ENCODE data around the gene MEGF6. TPM values are rescaled to one million over a fixed set of nuclear protein-coding genes. Genes with fewer than 3 reads are reported as not detected.

The MEGF6 gene
- total RNA-seq, 2 experiments from 2014 or later = 2.0 to 2.5 TPM

GRCh38 chr1:3488432-3488831 is 122.9 kb downstream of the MEGF6 start:
- ChIA-PET POLR2A (no interaction called here), CTCF (interaction anchor here (1.0 to 4.7 kb wide), 3 partner anchors 35 to 133 kb away, joined by 3 to 28 read pairs (median 5); no protein-coding TSS in a partner anchor)
- no peak for DNase-seq
- no peak for TF ChIP-seq CTCF (IDR thresholded peaks at IDR 0.05)
- Mint-ChIP-seq H3K27ac (no peak overlapping the region), H3K27me3 (peaks cover 1% of the 10 kb centered on the region), H3K4me1 (ENCODE audit: low read depth) (peaks cover 3% of the 10 kb centered on the region), H3K36me3 (ENCODE audit: low read depth) (no peaks in the 10 kb centered on the region), H3K4me3 (no peak overlapping the region), H3K9me3 (peaks cover 15% of the 10 kb centered on the region)
- intact Hi-C loops (cut with micrococcal nuclease) = no loop called here
- ATAC-seq = no peak

DNA sequence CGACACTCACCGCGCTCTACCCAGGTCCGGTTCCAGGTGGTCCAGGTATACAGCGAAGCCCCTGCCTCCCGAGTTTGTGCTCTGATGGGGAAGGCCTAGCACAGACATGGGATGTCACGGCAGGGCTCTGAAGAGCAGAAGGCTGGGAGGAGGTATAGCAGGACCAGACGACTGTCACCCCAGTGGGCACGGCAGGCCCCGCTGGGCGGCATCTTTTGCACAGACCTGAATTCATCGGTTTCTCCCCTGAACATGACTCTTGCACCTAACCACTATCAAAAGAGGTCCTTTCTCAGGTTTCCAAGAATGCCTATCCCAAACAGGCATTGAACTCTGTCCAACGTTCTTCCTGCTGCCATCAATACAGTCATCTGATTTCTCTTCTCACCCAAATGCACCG is 126.3 kb downstream of the MEGF6 start:
- ChIA-PET POLR2A (no interaction called here), CTCF (interaction anchor here (0.6 to 3.1 kb wide), 3 partner anchors 32 to 266 kb away, joined by 3 to 30 read pairs (median 3); no protein-coding TSS in a partner anchor)
- Mint-ChIP-seq H3K27me3 (peaks cover 1% of the 10 kb centered on the region), H3K4me1 (ENCODE audit: low read depth) (no peaks in the 10 kb centered on the region), H3K9me3 (peaks cover 15% of the 10 kb centered on the region), H3K36me3 (ENCODE audit: low read depth) (no peaks in the 10 kb centered on the region), H3K27ac (no peak overlapping the region), H3K4me3 (no peak overlapping the region)
- ATAC-seq = no peak
- no peak for DNase-seq
- no peak for TF ChIP-seq CTCF (IDR thresholded peaks at IDR 0.05)
- intact Hi-C loops (cut with micrococcal nuclease) = no loop called here

GRCh38 chr1:3483801-3484444 is 127.4 kb downstream of the MEGF6 start:
- Mint-ChIP-seq H3K36me3 (ENCODE audit: low read depth) (no peaks in the 10 kb centered on the region), H3K27ac (no peak overlapping the region), H3K4me3 (no peak overlapping the region), H3K27me3 (peaks cover 1% of the 10 kb centered on the region), H3K4me1 (ENCODE audit: low read depth) (no peaks in the 10 kb centered on the region), H3K9me3 (peaks cover 12% of the 10 kb centered on the region)
- TF ChIP-seq CTCF (IDR thresholded peaks at IDR 0.05) = peak; percentile 92
- intact Hi-C loops (cut with micrococcal nuclease) = loop anchor here (2.0 kb wide), 1 partner anchor 31 kb away; no protein-coding TSS in a partner anchor
- POLR2A ChIA-PET = interaction anchor here (0.6 kb wide), 1 partner anchor 31 kb away, joined by 3 read pairs; no protein-coding TSS in a partner anchor
- peak; percentile 58 for DNase-seq
- ATAC-seq = peak; percentile 73
- CTCF ChIA-PET = interaction anchor here (3.1 kb wide), 1 partner anchor 31 kb away, joined by 30 read pairs; no protein-coding TSS in a partner anchor

- no peak overlapping the region for H3K4me3 Mint-ChIP-seq
- DNase-seq (no peak), ATAC-seq (no peak)
- ChIA-PET CTCF (interaction anchor here (2.2 kb wide), 1 partner anchor 31 kb away, joined by 15 read pairs; no protein-coding TSS in a partner anchor), POLR2A (no interaction called here)
- H3K27ac Mint-ChIP-seq = no peak overlapping the region
- no peaks in the 10 kb centered on the region for H3K36me3 Mint-ChIP-seq (ENCODE audit: low read depth)
- no peak for TF ChIP-seq CTCF (IDR thresholded peaks at IDR 0.05)
- peaks cover 1% of the 10 kb centered on the region for H3K27me3 Mint-ChIP-seq
- no peaks in the 10 kb centered on the region for H3K4me1 Mint-ChIP-seq (ENCODE audit: low read depth)
- intact Hi-C loops (cut with micrococcal nuclease) = loop anchor here (2.0 kb wide), 1 partner anchor 31 kb away; no protein-coding TSS in a partner anchor
- H3K9me3 Mint-ChIP-seq = peaks cover 7% of the 10 kb centered on the region
Measured at GRCh38 chr1:3483380-3483779, 127.9 kb downstream of the MEGF6 start.

DNA sequence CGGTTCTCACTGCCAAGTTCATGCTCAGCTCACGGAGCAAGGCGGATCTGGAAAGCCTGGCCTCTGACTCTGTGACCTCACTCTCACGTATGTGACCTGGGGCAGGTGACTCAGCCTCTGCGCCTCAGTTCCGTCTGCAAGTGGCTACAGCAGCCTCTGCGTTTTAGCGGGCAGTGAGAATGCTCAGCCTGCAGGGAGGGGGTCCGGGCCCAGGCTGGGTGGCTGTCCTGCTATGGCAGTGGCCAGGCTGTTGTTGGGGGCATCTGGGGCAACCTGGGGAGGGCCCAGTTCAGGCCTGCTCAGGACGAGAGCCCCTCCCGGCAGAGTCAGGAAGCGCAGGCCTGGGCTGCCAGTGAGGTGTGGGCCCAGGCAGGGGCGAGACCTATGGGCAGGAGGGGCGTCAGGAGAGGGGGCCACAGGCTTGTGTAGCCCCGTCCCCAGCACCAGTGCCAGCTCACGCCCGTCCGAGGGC is 128.9 kb downstream of the MEGF6 start:
- no peaks in the 10 kb centered on the region for H3K4me1 Mint-ChIP-seq (ENCODE audit: low read depth)
- DNase-seq (peak; percentile 35), ATAC-seq (peak; percentile 59)
- peaks cover 2% of the 10 kb centered on the region for H3K9me3 Mint-ChIP-seq
- H3K27ac Mint-ChIP-seq = no peak overlapping the region
- POLR2A ChIA-PET = no interaction called here
- peaks cover 1% of the 10 kb centered on the region for H3K27me3 Mint-ChIP-seq
- intact Hi-C loops (cut with micrococcal nuclease) = loop anchor here (2.0 kb wide), 1 partner anchor 30 kb away; no protein-coding TSS in a partner anchor
- no peak overlapping the region for H3K4me3 Mint-ChIP-seq
- CTCF ChIA-PET = interaction anchor here (1.7 to 2.2 kb wide), 2 partner anchors 9 to 30 kb away, joined by 6 to 15 read pairs; no protein-coding TSS in a partner anchor
- TF ChIP-seq CTCF (IDR thresholded peaks at IDR 0.05) = peak; percentile 60
- no peaks in the 10 kb centered on the region for H3K36me3 Mint-ChIP-seq (ENCODE audit: low read depth)

Data from activated CD8-positive, alpha-beta T cell treated with anti-CD3 and anti-CD28 coated beads for 36 hours (primary cell).